ENCODE measurements around the gene PLIN3. TPM values are rescaled to one million over a fixed set of nuclear protein-coding genes. Genes with fewer than 3 reads are reported as not detected.

The PLIN3 gene
- total and polyA plus RNA-seq, 2 experiments from 2014 or later = 38.0 to 59.9 TPM

DNA sequence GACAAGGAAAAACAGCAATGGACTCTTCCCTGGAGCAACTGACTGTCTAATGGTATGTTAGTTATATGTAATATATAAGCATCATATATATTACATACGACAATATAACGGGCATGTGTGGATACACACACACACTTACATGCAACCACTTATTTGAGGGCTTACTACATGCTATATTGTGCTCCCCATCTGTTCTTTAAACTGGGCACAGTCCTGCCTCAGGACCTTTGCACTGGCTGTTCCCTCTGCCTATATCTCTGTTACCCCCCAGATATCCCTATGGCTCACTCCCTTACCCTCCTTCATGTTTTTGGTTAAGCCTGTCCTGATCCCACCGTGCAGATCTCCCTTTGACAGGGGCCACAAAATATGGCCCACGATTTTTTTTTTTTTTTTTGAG, 46.2 kb downstream of the PLIN3 start (continued):
- TF ChIP-seq, protein P1, sequence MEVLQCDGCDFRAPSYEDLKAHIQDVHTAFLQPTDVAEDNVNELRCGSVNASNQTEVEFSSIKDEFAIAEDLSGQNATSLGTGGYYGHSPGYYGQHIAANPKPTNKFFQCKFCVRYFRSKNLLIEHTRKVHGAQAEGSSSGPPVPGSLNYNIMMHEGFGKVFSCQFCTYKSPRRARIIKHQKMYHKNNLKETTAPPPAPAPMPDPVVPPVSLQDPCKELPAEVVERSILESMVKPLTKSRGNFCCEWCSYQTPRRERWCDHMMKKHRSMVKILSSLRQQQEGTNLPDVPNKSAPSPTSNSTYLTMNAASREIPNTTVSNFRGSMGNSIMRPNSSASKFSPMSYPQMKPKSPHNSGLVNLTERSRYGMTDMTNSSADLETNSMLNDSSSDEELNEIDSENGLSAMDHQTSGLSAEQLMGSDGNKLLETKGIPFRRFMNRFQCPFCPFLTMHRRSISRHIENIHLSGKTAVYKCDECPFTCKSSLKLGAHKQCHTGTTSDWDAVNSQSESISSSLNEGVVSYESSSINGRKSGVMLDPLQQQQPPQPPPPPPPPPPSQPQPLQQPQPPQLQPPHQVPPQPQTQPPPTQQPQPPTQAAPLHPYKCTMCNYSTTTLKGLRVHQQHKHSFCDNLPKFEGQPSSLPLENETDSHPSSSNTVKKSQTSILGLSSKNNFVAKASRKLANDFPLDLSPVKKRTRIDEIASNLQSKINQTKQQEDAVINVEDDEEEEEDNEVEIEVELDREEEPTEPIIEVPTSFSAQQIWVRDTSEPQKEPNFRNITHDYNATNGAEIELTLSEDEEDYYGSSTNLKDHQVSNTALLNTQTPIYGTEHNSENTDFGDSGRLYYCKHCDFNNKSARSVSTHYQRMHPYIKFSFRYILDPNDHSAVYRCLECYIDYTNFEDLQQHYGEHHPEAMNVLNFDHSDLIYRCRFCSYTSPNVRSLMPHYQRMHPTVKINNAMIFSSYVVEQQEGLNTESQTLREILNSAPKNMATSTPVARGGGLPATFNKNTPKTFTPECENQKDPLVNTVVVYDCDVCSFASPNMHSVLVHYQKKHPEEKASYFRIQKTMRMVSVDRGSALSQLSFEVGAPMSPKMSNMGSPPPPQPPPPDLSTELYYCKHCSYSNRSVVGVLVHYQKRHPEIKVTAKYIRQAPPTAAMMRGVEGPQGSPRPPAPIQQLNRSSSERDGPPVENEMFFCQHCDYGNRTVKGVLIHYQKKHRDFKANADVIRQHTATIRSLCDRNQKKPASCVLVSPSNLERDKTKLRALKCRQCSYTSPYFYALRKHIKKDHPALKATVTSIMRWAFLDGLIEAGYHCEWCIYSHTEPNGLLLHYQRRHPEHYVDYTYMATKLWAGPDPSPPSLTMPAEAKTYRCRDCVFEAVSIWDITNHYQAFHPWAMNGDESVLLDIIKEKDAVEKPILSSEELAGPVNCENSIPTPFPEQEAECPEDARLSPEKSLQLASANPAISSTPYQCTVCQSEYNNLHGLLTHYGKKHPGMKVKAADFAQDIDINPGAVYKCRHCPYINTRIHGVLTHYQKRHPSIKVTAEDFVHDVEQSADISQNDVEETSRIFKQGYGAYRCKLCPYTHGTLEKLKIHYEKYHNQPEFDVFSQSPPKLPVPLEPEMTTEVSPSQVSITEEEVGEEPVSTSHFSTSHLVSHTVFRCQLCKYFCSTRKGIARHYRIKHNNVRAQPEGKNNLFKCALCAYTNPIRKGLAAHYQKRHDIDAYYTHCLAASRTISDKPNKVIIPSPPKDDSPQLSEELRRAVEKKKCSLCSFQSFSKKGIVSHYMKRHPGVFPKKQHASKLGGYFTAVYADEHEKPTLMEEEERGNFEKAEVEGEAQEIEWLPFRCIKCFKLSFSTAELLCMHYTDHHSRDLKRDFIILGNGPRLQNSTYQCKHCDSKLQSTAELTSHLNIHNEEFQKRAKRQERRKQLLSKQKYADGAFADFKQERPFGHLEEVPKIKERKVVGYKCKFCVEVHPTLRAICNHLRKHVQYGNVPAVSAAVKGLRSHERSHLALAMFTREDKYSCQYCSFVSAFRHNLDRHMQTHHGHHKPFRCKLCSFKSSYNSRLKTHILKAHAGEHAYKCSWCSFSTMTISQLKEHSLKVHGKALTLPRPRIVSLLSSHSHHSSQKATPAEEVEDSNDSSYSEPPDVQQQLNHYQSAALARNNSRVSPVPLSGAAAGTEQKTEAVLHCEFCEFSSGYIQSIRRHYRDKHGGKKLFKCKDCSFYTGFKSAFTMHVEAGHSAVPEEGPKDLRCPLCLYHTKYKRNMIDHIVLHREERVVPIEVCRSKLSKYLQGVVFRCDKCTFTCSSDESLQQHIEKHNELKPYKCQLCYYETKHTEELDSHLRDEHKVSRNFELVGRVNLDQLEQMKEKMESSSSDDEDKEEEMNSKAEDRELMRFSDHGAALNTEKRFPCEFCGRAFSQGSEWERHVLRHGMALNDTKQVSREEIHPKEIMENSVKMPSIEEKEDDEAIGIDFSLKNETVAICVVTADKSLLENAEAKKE (CRISPR knock-in tag; IDR thresholded peaks at IDR 0.05) = no peak
- TF ChIP-seq EZH2 (IDR thresholded peaks at IDR 0.05; ENCODE audit: low read depth, unreplicated experiment) (no peak), POLR2AphosphoS5 (IDR thresholded peaks at IDR 0.05; ENCODE audit: low read depth) (no peak)

DNA sequence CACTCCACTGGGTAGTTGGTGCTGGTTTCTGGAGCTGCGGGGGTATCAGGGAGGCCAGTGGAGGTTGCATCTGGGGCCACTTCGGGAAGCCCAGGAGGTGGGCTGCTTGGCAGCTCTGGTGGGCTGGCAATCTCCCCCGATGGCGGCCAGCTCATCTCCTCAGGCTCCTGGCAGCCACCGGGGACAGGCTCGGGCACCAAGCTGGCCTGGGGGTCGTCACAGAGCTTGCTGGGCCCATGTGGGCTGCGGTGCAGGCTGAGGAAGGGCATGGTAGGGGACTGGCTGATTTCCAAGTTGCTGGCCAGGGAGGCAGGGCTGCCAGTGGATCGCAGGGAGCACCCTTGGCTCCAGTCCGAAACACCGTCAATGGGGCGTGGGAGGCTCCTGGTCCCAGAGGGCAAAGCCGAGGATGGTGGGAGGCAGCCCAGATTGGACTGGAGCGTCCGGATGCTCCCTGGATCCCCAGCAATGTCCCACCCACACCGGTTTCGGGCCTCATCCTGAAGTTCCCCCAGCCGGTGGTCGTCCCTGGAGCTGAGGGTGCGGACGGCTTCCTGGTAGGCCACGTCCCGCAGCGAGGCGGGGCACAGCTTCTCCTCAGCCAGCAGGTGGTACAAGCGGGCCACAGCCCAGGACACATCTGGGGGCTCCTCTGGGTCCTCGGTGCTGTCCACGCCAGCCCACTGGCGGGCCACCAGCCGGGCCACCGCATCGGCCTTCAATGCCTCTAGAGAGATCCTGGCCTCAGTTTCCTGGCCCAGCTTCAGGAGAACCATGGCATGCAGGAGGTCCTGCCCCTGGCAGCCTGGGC, 49.8 kb downstream of the PLIN3 start:
- no peak overlapping the region for H3K27ac Mint-ChIP-seq
- H3K4me3 Mint-ChIP-seq = no peak overlapping the region
- no peak overlapping the region for H2AFZ ChIP-seq
- H3K4me1 Mint-ChIP-seq = no peaks in the 10 kb centered on the region; the same call in 2 of the 3 replicates
- H3K27me3 Mint-ChIP-seq (ENCODE audit: insufficient read depth, low read depth, poor library complexity) = peaks cover 23% of the 10 kb centered on the region
- TF ChIP-seq, protein P2, sequence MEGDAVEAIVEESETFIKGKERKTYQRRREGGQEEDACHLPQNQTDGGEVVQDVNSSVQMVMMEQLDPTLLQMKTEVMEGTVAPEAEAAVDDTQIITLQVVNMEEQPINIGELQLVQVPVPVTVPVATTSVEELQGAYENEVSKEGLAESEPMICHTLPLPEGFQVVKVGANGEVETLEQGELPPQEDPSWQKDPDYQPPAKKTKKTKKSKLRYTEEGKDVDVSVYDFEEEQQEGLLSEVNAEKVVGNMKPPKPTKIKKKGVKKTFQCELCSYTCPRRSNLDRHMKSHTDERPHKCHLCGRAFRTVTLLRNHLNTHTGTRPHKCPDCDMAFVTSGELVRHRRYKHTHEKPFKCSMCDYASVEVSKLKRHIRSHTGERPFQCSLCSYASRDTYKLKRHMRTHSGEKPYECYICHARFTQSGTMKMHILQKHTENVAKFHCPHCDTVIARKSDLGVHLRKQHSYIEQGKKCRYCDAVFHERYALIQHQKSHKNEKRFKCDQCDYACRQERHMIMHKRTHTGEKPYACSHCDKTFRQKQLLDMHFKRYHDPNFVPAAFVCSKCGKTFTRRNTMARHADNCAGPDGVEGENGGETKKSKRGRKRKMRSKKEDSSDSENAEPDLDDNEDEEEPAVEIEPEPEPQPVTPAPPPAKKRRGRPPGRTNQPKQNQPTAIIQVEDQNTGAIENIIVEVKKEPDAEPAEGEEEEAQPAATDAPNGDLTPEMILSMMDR (conservative IDR thresholded peaks at IDR 0.05; ENCODE audit: low read depth in 2 of 2) = peak in 1 of 2 experiments; percentile 32; a peak in 2 of 4 replicates
- TF ChIP-seq CREB1 (CRISPR knock-in tag; IDR thresholded peaks at IDR 0.05; ENCODE audit: low read depth) (no peak), NANOG (IDR thresholded peaks at IDR 0.05; ENCODE audit: borderline replicate concordance) (no peak)
- H3K9me2 ChIP-seq (ENCODE audit: insufficient read depth) = peaks cover 5% of the 10 kb centered on the region; the same call in 1 of the 2 replicates
- ATAC-seq (no peak), DNase-seq (ENCODE audit: low spot score) (peak; percentile 16)
- no peaks in the 10 kb centered on the region for H4K20me1 ChIP-seq (replicated peaks; ENCODE audit: insufficient read depth)
- no peaks in the 10 kb centered on the region; the same call in 1 of the 2 replicates for H3F3A ChIP-seq (replicated peaks; ENCODE audit: low read depth)
- H3K79me2 ChIP-seq (replicated peaks; ENCODE audit: insufficient read depth) = no peaks in the 10 kb centered on the region
- peaks cover 6% of the 10 kb centered on the region; the same call in 2 of the 3 replicates for H3K36me3 Mint-ChIP-seq (ENCODE audit: low read depth)
- no peak overlapping the region for H3K4me2 ChIP-seq
- H3K4me1 ChIP-seq (ENCODE audit: insufficient read depth) = no peaks in the 10 kb centered on the region
- no peak overlapping the region for H3K4me3 ChIP-seq
- H3K36me3 ChIP-seq (ENCODE audit: insufficient read depth) = no peaks in the 10 kb centered on the region
- H3K9me3 Mint-ChIP-seq = peaks cover 17% of the 10 kb centered on the region
- peaks cover 5% of the 10 kb centered on the region; the same call in 1 of the 2 replicates for H3K27me3 ChIP-seq (ENCODE audit: insufficient read depth)
- H3K27ac ChIP-seq (ENCODE audit: low read depth) = no peak overlapping the region

All from GM23338 (cell line).